ENCODE results near the gene PEMT.
"Not testable (repeated sequence)": the region's sequence is repeated elsewhere in the genome, so short reads cannot be mapped to it uniquely, and the experiment has no call there.

Gene PEMT

DNA sequence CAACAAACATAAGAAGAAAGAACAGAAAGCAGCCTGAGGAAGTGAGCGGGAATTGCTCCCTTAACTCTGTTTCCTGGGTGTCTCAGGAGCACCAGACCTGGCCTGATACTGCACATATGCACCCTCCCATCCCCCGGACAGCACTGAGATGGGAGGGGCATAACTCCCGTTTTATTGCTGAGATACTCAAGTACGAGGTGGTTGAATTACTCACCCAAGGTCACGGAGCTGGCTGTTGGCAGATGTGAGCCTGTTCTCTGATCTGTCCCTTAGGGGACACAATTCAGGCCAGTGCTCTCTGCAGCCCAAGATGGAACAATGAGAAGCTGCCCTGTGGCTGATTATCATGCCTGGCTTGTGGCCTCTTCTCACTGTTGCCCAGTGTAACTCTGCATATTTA lies 123.8 kb downstream of the PEMT start:
- H3K36me3 ChIP-seq (replicated peaks): no peaks in the 10 kb centered on the region
- H3K27me3 ChIP-seq (replicated peaks): peaks cover 5% of the 10 kb centered on the region
- H3K27ac ChIP-seq: no peak overlapping the region
- in situ Hi-C loops (cut with HindIII; ENCODE audit: low pct_ligation_motif_present, low sequenced_read_pairs): no loop called here
- DNase-seq: no peak
- no peak overlapping the region for H3K4me3 ChIP-seq (ENCODE audit: low read depth, low read length)
- TF ChIP-seq, protein P1, sequence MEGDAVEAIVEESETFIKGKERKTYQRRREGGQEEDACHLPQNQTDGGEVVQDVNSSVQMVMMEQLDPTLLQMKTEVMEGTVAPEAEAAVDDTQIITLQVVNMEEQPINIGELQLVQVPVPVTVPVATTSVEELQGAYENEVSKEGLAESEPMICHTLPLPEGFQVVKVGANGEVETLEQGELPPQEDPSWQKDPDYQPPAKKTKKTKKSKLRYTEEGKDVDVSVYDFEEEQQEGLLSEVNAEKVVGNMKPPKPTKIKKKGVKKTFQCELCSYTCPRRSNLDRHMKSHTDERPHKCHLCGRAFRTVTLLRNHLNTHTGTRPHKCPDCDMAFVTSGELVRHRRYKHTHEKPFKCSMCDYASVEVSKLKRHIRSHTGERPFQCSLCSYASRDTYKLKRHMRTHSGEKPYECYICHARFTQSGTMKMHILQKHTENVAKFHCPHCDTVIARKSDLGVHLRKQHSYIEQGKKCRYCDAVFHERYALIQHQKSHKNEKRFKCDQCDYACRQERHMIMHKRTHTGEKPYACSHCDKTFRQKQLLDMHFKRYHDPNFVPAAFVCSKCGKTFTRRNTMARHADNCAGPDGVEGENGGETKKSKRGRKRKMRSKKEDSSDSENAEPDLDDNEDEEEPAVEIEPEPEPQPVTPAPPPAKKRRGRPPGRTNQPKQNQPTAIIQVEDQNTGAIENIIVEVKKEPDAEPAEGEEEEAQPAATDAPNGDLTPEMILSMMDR (IDR thresholded peaks at IDR 0.05; ENCODE audit: low read depth, low read length, missing control alignments): no peak

DNA sequence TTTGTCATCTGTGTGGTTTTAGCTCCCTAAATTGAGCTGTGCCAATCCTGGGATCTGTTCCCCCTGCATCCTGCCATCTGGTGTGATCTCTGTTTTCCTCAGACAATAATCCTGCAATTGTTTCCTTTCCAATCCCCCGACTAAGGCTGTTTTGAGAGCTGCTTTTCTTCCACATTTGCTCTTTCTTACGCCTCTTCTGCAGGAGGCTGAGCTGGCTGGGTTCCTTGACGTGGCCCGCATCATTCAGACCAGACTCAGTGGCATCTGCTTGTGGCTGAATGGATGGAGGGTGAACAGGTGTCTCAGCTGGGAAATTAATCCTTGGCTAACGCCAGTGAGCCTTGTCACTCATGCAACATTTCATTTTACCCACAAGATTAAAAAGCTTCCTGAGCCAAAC lies 124.5 kb downstream of the PEMT start:
- Histone ChIP-seq H3K27ac (no peak overlapping the region), H3K36me3 (replicated peaks) (no peaks in the 10 kb centered on the region), H3K27me3 (replicated peaks) (peaks cover 5% of the 10 kb centered on the region), H3K4me3 (ENCODE audit: low read depth, low read length) (no peak overlapping the region)
- in situ Hi-C loops (cut with HindIII; ENCODE audit: low pct_ligation_motif_present, low sequenced_read_pairs): no loop called here
- DNase-seq: no peak
- TF ChIP-seq, protein P1 (IDR thresholded peaks at IDR 0.05; ENCODE audit: low read depth, low read length, missing control alignments): no peak

DNA sequence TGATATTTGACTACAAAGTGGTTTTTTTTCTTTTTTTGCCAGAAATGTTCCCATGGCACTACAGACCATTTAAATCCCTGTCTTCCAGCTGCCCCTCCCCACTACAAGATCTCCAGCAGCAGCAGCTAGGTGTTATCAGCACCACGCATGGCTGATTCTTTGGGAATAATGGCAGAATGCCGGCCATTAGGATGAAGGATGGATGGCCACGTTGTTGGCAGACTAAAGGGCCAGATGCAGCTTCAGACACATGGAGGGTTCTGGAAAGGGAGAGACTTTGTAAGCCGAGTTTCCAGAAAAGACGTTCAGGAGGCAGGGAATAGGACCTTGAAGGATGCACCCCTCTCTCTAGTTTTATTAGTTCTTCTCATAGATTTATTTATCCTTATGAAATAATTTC lies 125.0 kb downstream of the PEMT start:
- in situ Hi-C loops (cut with HindIII; ENCODE audit: low pct_ligation_motif_present, low sequenced_read_pairs): no loop called here
- no peak for DNase-seq
- no peak overlapping the region for H3K27ac ChIP-seq
- no peaks in the 10 kb centered on the region for H3K36me3 ChIP-seq (replicated peaks)
- peaks cover 5% of the 10 kb centered on the region for H3K27me3 ChIP-seq (replicated peaks)
- H3K4me3 ChIP-seq (ENCODE audit: low read depth, low read length): no peak overlapping the region
- TF ChIP-seq, protein P1 (IDR thresholded peaks at IDR 0.05; ENCODE audit: low read depth, low read length, missing control alignments): no peak

- in situ Hi-C loops (cut with HindIII; ENCODE audit: low pct_ligation_motif_present, low sequenced_read_pairs); H3K4me3 ChIP-seq (ENCODE audit: low read depth, low read length); DNase-seq; H3K27me3 ChIP-seq (replicated peaks); H3K36me3 ChIP-seq (replicated peaks); H3K27ac ChIP-seq: not testable (repeated sequence)
Observed at GRCh38 chr17:17465878-17466277, 125.6 kb downstream of the PEMT start.

DNA sequence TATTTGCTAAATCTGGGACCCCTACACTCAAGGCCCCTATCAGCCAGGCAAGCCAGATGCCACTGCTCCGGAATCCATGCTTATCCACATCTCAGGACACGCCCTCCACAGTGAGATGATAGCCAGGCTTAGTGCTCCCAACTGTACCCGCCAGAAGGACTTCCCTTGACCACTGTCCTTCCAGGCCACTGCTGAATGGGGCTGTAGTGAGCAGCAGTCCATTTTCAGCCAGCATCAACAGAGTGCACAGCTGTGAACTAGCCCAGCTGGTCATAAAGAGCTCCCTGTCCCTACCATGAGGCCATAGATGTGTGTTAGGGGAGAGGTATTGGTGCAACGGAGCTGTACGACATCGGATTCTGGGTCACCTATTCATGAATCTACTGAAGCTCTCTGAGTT lies 127.7 kb downstream of the PEMT start:
- no peak for DNase-seq
- Histone ChIP-seq H3K36me3 (replicated peaks) (no peaks in the 10 kb centered on the region), H3K27ac (no peak overlapping the region), H3K4me3 (ENCODE audit: low read depth, low read length) (no peak overlapping the region), H3K27me3 (replicated peaks) (peaks cover 2% of the 10 kb centered on the region)
- in situ Hi-C loops (cut with HindIII; ENCODE audit: low pct_ligation_motif_present, low sequenced_read_pairs): no loop called here
- TF ChIP-seq, protein P1 (IDR thresholded peaks at IDR 0.05; ENCODE audit: low read depth, low read length, missing control alignments): no peak

DNA sequence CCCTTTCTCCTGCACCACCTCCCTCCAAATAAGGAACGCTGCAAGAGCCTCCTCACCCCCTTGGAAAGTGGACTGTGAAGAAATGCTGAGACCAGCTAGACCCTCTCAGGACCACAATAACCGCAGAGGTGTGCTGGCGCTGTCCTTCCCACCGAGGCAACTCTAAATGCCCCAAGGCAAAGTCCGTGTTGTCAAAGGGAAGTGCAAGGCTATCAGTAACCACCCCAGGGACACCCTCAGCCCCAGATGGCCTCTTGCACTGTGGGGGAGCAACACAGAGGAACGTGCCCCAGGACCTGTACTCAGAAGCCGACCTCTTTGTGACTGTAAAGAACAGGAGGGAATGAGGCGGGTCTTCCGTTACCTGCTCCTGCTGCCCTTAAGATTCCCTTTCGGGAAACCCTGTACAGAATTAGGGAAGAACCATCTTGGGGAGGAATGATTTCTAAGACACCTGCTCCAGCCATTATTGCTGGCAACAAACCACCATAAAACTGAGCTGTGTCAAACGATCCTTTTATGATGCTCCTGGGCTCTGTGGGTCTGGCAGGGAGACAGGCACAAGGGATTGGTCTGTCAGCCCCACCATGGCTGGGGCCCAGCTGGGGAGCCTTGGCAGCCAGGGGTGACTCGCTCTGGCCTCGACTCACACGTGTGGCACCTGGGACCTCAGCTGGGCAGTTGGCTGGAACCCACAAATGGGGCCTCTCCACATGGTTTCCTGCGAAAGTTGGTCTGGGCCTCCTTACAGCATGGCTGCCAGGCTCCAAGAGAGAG lies 129.3 kb downstream of the PEMT start:
- peaks cover 2% of the 10 kb centered on the region for H3K27me3 ChIP-seq (replicated peaks)
- in situ Hi-C loops (cut with HindIII; ENCODE audit: low pct_ligation_motif_present, low sequenced_read_pairs): no loop called here
- no peak overlapping the region for H3K27ac ChIP-seq
- DNase-seq: no peak
- no peaks in the 10 kb centered on the region for H3K36me3 ChIP-seq (replicated peaks)
- no peak overlapping the region for H3K4me3 ChIP-seq (ENCODE audit: low read depth, low read length)
- TF ChIP-seq, protein P1 (IDR thresholded peaks at IDR 0.05; ENCODE audit: low read depth, low read length, missing control alignments): no peak
